Measurements from ENCODE around the gene PFN4. TPM values are rescaled to one million over a fixed set of nuclear protein-coding genes. Genes with fewer than 3 reads are reported as not detected.

The PFN4 gene
- total and polyA plus RNA-seq, 9 of the 15 experiments (the other 6 are each of a cell fraction or from before 2014, with no cell fraction given) = 0.07 to 0.54 (median 0.31) TPM; not detected in 2

DNA sequence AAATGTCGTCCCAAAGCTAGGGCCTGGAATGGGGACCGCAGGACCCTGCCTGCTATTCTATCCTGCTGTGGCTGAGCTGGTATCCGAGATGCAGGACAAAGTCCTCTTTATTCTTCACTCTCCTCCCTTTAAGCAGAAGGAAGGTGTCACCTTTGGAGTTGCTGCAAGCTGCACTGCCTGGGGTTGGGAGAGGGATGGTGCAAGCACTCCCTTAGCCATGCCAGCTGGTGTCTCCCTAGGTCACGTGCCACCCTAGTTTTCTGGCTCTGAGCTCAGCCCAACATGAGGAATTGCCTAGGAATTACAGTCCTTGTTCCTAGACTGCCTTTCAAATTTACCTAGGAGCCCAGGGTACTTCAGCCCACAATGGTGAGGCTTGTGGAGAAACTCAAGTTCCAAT is 30.3 kb upstream of the PFN4 start:
- no peaks in the 10 kb centered on the region for H3K79me2 ChIP-seq (ENCODE audit: control insufficient read depth, insufficient read depth, low read length)
- intact Hi-C loops (cut with micrococcal nuclease) (no loop called here), in situ Hi-C loops (cut with MboI) (no loop called here)
- H2AFZ ChIP-seq (ENCODE audit: low read depth, low read length) = no peak overlapping the region
- no peaks in the 10 kb centered on the region; a peak in 1 of 5 replicates for H3K4me1 ChIP-seq (replicated peaks in 1 of 2; ENCODE audit: control insufficient read depth in 2 of 2, insufficient read depth in 2 of 2, low read length in 2 of 2)
- DNase-seq (ENCODE audit: extremely low read depth in 1 of 4, low spot score in 3 of 4) = no peak
- no peak for FAIRE-seq
- H3K27me3 ChIP-seq (ENCODE audit: control insufficient read depth in 2 of 2, insufficient read depth in 2 of 2, low read length in 2 of 2) = no peaks in the 10 kb centered on the region; a peak in 1 of 5 replicates
- no peaks in the 10 kb centered on the region for H3K9me1 ChIP-seq (ENCODE audit: control insufficient read depth, insufficient read depth, low read length)
- ChIA-PET POLR2A (no interaction called here), CTCF (ENCODE audit: low intra/inter-chr PET ratio) (no interaction called here)
- H3K36me3 ChIP-seq (ENCODE audit: control insufficient read depth, insufficient read depth, low read length) = no peaks in the 10 kb centered on the region
- no peak for ATAC-seq
- H3K27ac ChIP-seq (ENCODE audit: extremely low read depth, low read depth, low read length) = no peak overlapping the region
- WGBS (ENCODE audit: insufficient coverage, low coverage, missing lambda C conversion rate) = 28% methylated on average over 4 of the region's 4 CpGs
- H3K9ac ChIP-seq (ENCODE audit: insufficient read depth in 1 of 2, low read depth in 2 of 2, low read length in 2 of 2) = peak overlapping the region in 1 of 2 experiments; percentile 35; a peak in 1 of 4 replicates
- H3K9me3 ChIP-seq (replicated peaks; ENCODE audit: control insufficient read depth, insufficient read depth, low read depth, low read length) = no peaks in the 10 kb centered on the region
- no peaks in the 10 kb centered on the region for H4K20me1 ChIP-seq (replicated peaks; ENCODE audit: control insufficient read depth, insufficient read depth, low read length)
- no peak overlapping the region for H3K4me3 ChIP-seq
- BruUV-seq (replicated peaks) = no TSS peak
- no peak overlapping the region for H3K4me2 ChIP-seq (ENCODE audit: insufficient read depth, low read length)
- TF ChIP-seq BHLHE40 (IDR thresholded peaks at IDR 0.05; ENCODE audit: low read length) = peak; percentile 6; the same call in 1 of the 2 replicates
- no peak for TF ChIP-seq ZBTB8A (IDR thresholded peaks at IDR 0.05; ENCODE audit: partially characterized antibody)

DNA sequence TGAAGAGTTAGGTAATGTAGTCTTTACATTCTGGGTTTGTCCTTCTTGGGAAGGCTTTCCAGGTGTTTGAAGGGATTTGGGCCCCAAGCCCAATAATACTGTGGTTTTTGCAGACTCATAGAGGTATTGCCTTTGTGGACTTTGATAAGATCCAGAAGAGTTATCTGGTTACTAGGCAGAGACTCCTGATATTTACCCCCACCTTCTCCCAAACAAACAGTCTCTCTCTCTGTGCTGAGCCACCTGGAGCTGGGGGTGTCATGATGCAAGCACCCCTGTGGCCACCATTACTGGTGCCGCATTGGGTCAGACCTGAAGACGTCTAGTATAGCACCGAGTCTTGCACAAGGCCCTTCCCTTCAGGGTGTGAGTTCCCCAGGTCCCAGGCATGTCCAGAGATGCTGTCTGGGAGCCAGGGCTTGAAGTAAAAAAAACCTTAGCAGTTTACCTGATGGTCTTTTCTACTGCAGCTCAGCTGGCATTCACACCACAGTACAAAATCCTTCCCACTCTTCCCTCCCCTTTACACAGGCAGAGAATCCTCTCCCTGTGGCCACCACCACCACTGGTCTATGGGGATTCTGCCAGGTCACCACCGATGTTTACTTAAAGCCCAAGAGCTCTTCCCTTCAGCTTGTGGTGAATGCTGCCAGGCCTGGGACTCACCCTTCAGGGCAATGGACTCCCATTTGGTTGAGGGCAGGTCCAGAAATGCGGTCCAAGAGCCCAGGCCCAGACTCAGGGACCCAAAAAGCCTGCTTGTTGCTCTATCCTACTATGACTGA is 29.5 kb upstream of the PFN4 start:
- no peak for FAIRE-seq
- H2AFZ ChIP-seq (ENCODE audit: low read depth, low read length) = no peak overlapping the region
- CTCF ChIA-PET (ENCODE audit: low intra/inter-chr PET ratio) = no interaction called here
- no peak overlapping the region for H3K27ac ChIP-seq (ENCODE audit: extremely low read depth, low read depth, low read length)
- H3K79me2 ChIP-seq (ENCODE audit: control insufficient read depth, insufficient read depth, low read length) = no peaks in the 10 kb centered on the region
- TF ChIP-seq KDM1A (IDR thresholded peaks at IDR 0.05) (no peak), CEBPB (tag; IDR thresholded peaks at IDR 0.05) (peak; percentile 29; the same call in 1 of the 2 replicates)
- no peaks in the 10 kb centered on the region for H3K9me1 ChIP-seq (ENCODE audit: control insufficient read depth, insufficient read depth, low read length)
- H3K4me1 ChIP-seq (replicated peaks in 1 of 2; ENCODE audit: control insufficient read depth in 2 of 2, insufficient read depth in 2 of 2, low read length in 2 of 2) = no peaks in the 10 kb centered on the region; a peak in 1 of 5 replicates
- no peak for DNase-seq (ENCODE audit: extremely low read depth in 1 of 4, low spot score in 3 of 4)
- H3K4me3 ChIP-seq = no peak overlapping the region
- ATAC-seq = no peak; the same call in 2 of the 3 replicates
- intact Hi-C loops (cut with micrococcal nuclease) = no loop called here
- H3K9ac ChIP-seq (ENCODE audit: insufficient read depth in 1 of 2, low read depth in 2 of 2, low read length in 2 of 2) = no peak overlapping the region
- BruUV-seq (replicated peaks) = no TSS peak
- H3K27me3 ChIP-seq (ENCODE audit: control insufficient read depth in 2 of 2, insufficient read depth in 2 of 2, low read length in 2 of 2) = no peaks in the 10 kb centered on the region; a peak in 1 of 5 replicates
- WGBS (ENCODE audit: insufficient coverage, low coverage, missing lambda C conversion rate) = 32% methylated on average over 4 of the region's 5 CpGs
- POLR2A ChIA-PET = no interaction called here
- in situ Hi-C loops (cut with MboI) = no loop called here
- no peaks in the 10 kb centered on the region for H3K36me3 ChIP-seq (ENCODE audit: control insufficient read depth, insufficient read depth, low read length)
- H3K4me2 ChIP-seq (ENCODE audit: insufficient read depth, low read length) = no peak overlapping the region
- H3K9me3 ChIP-seq (replicated peaks; ENCODE audit: control insufficient read depth, insufficient read depth, low read depth, low read length) = no peaks in the 10 kb centered on the region
- H4K20me1 ChIP-seq (replicated peaks; ENCODE audit: control insufficient read depth, insufficient read depth, low read length) = no peaks in the 10 kb centered on the region
